HG03460 (cell line): ENCODE measurements around the gene ERN1.

Source experiments
- ATAC-seq: cut with Tn5 transposase; IDR thresholded peaks from one replicate; pipeline ENCODE4 v1.9.1; 2021; ENCODE audit not compliant: unreplicated experiment

ERN1 gene

DNA sequence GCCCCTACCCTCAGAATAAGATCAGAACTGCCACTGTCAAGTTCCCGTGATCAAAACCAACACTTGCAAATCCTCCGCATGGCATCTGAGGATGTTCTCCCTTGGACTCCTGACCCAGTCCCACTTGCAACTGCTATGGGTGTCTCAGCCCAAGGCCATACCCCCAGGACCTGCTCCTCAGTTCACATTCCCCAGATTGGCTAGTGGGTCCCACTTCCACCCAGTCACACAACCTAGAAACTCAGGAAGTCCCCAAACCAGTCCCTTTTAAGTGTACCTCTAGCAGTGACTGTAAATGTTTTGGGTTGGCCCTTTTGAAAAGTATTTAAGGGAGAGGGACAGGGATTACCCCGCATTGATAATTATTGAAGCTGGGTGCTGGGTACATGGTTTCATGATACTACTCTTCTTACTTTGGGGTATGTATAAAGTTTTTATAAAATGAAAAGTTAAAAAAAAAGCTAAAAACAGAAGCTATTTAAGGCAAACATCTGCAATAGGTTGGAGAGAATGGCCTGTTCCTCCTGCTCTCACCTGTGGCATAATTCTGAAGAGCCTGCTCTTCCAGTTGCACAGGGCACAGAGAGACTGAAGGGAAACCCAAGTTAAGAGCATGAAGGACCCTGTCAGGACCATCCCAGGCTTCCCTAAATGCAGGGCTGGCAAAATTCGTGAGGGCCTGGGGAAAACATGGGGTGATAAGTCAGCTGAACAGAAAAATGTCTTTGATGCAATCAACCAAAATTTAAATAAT lies 42.5 kb downstream of the ERN1 start:
- ATAC-seq: no peak

DNA sequence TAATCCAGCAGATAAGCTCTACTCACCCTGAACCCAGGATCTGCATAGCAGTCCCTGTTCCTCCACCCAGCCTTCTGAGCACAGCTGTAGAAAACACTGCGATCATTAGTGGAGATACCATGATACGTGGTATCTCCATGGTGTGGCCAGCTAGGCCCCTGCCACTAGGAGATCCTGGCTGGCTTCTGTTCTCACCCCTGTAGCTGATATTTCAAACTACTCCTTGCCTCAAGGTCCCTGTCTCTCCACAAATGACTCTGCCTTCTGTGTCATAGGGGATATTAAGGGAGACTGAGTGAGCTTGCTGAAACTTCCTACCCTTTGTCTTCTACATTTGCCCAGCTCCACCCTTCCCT lies 44.3 kb downstream of the ERN1 start:
- ATAC-seq: no peak

DNA sequence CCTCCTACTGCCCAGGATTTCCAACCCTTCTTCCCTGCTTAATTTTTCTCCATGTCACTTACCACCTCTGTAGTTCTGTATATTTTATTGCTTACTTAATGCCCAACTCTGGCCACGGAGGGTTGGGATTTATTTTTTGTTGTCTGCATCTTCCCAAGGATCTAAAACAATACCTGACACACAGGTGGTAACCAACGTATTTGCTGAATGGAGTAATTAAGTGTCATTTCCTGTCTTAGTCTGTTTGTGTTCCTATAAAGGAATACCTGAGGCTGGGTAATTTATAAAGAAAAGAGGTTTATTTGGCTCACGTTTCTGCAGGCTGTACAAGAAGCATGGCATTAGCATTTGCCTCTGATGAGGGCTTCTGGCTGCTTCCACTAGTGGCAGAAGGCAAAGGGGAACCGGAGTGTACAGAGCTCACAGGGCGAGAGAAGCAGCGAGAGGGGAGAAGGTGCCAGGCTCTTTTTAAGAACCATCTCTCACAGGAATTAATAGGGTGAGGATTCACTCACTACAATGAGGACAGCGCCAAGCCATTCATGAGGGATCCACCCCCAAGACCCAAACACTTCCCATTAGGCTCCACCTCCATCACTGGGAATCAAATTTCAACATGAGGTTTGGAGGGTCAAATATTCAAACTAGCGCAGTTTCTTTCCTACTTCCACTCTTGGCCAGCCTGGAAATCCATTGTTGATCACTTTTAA lies 44.8 kb downstream of the ERN1 start:
- ATAC-seq: no peak

DNA sequence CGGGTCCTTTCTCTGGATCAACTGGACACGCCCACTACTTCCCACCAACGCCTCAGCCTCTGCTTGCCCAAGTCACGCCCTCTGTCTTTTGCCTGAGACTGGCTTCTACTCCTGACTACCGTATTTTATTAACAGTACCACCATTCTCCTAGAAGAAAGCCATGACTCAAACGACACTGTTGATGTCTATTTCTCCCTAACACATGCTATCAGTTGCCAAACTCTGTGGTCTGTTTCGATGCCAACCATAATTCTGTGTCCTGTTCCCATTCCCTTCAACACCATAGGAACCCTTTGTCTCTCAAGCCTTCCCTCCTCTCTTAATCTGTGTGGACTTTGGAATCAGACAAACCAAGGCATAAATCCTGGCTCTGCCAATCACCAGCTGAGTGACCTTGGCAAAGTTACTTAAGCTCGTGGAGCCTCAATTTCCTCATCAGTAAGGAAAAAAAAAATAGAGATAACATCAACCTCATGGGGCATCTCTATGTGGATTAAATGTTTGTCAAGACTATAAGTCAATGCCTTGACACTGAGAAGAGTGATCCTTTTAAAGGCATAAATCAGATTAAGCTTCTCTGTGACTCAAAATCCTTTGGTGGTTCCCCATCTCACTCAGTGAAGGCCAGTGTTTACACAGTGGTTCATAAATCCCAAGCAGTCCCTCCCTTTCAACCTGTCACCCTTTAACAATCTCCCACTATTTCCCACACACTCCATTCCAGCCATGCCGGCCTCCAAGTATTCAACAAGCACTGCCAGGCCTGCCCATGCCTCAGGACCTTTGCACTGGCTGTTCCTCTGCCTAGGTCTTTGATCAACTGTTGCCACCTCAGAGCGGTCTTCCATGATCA lies 45.6 kb downstream of the ERN1 start:
- ATAC-seq: no peak

DNA sequence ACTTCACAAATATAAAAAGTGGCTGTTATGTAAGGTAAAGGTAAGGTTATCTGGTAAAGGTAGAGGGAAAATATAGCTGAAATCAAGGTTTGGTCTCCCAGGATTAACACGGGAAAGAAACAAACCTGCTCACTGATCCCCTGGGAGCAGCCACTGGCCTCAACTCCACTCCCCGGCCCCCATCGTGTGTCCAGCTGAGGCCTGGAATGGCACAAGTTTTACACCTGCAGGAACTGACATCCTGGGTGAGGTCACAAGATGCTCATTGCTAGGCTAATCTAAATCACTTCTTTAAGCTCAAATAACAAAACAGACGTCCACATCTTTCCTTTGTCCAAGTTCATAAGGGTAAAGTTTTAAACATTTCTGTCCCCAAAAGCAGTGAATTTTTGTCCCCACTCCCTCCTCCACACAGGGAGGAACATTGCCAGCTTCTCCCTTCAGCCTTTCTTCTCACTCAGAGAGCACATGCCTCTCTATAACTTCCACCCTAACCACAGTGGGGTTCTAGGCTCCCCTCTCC lies 46.3 kb downstream of the ERN1 start:
- no peak for ATAC-seq

DNA sequence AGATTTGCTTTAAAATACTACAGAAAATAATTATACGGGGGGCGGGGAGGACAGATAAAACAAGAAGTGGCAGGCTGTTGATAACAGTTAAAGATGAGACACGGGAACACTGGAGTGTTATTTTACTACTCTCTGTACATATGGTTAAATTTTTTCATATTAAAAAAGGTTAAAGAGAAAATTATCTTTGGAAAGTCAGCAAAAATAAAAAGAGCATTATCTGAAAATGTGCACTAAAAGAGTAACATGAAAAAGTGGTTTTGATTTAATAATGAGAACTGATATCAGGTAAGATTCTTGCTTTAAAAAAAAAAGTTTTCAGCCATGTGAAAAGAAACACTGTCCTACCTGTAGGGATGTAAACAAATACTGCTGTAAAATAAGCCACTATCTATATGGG lies 46.9 kb downstream of the ERN1 start:
- ATAC-seq: no peak

DNA sequence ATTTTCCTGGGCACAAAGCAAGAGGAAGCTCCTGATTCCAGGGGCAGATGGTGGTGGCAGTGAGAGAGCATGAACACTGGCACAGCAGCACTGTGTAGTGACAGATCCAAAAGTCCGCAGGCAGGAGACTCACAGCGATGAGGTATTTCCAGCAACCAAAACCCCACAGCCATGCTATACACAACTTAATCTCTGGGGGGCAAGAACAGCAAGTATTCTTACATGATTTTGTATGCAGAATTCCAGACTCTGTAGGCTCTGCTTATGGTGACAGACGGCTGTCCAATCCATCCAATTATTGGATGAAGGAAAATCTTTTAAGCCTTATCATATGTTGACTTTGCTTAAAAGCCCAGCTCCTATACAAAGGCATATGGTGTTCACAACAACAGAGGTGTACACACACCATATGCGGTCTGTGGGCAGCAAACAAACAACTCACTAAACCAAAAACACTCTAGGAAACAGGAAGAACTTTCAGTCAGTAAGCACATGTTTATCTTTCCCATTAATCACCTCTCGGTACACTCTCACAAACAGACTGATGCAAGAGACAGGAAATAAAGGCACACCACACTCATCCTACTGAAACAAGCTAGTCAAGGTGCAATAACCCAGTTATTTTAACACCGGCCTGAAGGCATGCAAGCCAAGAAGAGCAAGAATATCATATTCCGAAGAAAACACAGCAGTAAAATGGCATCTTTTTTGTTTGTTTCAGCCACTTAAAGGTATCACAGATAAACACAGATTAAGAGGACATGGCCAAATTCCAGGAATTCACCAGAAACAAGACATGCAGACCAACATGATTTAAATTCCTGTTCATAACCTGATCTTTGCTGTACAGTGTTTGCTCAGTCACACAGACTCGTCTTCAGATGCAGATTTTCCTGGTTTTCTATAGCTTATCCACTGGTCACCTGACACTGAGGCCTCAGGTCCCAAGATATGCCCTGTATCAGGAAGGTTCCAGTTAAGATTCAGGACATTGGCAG lies 47.8 kb downstream of the ERN1 start:
- peak; percentile 75 for ATAC-seq

DNA sequence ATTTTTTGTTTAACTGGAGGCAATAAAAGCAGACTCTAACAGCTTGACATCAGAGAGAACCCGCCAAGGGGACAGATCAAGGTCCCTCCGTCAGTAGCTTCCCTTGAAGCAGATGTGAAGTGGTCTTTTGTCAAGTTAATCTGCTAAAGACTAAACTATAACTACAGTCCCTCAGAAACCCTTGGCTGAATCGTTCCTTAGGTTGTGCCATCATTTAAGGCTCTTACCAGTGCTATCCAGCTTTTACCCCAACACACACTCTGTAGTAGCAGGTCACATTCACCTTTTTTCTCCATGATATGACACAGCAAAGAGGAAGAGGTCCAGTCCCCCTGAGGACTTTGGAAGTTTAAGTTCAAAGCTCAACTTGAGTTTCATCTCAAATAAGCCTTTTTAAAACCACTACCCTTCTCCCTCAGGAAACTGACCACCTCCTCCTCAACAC lies 49.7 kb downstream of the ERN1 start:
- ATAC-seq: no peak

DNA sequence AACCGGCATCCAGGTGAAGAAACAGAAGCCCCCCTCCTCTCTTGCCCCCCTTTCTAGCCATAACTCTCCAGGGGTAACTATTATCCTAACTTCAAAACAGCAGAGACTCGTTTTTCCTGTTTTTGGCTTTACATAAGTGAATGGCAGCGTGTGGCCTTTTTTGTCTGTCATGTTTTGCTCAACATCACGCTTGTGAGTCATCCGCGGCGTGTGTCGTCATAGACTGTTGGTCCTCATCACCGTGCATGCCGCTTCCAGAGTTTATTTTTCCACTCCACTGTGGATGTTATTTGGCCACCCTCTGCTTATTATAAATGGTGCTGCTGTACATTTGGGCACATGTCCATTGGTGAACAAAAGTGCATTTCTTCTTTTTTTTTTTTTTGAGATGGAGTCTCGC lies 52.6 kb downstream of the ERN1 start:
- ATAC-seq: no peak

DNA sequence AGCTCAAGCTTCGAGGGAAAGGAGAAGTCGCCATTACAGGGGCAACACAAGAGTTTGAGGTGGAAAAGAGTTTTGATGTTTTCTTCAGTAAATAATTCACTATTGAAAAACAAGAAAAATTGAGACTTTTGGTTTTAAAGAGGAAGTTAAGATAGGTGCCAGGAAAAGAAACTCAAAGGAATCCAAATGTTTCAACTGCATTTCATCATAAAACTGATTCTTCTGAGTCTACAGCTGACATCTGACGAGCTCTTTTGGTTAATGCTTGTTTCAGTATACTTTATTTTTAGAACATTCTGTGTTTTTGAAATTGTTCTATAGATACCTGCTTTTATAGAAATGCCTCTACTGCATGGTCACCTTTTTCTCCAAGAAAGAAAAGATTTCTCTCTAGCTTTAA lies 54.0 kb downstream of the ERN1 start:
- no peak for ATAC-seq

DNA sequence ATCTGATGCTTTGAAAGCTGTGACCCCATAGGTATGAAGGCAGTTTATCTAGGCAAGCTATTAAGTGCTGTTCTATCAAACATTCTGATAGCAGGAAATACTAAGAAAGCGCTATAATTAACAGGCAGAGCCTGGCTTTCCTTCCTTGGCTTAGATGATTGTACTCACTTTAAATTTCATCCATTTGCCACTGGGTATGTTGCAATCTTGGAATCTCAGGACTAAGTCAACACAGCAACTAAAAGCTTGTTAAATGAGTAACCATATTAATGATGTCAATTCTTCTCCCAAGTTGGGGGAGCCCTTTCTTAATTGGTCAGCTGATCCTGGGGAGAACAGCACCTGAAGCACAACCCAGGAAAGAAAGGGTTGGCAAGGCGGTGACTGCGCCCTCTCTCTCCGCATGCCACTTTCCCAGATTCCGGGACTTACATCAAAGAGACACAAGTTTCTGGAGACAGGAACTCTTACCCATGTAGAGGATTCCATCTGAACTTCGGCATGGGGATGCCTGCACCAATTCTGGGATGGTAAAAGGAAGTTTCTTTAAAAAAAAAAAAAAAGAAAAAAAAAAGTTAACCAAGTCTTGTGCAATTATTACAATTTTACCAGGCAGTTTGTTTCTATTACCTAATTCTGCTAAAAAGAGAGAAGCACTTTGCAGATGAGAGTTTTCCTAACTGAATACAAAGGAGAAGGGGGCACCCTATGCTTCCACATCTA lies 55.1 kb downstream of the ERN1 start:
- peak; percentile 19 for ATAC-seq

DNA sequence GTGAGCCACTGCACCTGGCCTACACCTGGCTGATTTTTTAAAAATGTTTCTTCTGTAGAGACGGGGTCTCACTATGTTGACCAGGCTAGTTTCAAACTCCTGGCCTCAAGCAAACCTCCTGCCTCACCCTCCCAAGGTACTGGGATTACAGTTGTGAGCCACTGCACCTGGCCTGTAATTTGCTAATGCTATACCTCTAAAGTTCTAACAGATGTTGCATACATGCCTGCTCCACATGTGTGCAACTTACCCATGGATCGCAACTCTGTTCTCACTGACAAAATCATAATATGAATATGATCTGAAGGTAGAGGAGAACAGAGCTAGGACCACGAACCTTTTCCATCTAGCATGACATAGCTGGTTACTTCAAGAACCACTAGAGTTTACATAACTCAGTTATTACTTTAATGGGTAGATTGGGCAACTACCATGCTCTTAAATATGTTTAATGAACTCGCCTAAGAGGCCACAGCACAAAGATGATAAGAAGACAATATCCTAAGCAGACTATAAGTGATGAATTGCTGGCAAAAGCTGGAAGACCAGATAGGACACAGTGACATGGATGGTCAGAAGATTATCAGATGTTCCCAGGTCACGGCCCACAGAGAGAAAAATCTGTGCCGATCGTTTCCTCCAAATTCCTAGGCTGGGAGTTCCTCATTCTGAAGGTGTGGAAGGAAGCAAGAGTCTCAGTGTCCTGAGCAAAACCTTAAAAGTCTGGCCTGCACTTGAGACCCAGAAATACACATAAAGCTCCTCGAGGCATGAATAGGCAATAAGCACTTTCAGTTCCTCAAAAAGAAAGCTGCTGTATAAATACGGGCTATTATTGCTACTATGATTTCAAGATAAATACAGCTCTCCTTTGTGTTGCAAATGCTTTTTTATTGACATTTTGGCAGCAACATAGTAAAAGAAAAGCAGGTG lies 55.9 kb downstream of the ERN1 start:
- peak; percentile 77 for ATAC-seq

DNA sequence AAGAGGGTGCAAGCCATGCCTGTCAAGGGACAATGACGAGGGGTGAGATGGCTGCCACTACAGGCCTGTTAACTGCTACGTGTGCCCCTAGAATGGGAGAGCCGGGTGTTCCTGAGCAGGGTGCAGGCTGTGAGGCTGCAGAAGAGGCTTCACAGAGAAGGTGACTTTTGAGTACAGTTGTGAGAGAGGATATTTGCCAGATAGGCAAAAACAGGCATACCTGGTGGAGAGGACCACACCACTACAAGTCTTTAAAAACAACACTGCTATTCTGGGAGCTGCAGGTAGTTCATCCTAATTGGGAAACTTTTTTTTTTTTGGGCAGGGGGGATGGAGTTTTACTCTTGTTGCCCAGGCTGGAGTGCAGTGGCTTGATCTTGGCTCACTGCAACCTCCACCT lies 58.8 kb downstream of the ERN1 start:
- ATAC-seq: no peak

DNA sequence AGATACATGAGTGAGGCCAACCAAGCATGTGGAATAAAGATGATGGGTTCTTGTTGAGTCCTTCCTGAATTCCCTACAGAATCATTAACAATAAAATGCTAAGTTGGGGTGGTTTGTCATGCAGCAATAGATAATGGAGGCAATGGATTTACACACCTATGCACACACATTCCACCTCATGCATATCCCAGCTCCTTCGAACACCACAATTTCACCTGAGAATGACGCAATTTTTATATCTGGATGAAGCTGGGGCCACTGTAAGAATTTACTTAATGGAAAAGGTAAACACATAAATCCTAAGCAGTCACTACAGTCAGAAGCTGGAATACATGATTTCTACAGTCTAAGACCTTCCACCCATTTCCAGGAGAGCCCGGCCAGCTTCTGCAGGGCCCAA lies 59.7 kb downstream of the ERN1 start:
- no peak for ATAC-seq

DNA sequence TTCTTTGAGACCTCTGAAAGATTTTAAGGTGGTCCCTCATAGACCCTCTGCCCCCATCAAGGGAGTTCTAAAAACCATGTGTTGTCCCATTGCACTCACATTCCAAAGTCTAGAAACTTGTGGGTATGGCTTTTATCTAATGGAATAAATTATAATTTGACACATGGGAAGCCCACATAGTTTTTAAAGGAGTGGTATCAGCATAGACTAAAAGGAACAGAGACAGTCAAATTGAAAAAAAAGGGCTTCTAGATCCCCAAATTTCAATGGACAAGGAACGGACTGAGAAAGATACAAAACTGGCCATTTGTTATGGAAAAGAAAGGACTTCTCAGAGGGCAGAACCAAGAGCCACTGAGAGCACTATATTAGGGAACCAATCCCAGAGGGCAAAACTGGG lies 60.8 kb downstream of the ERN1 start:
- ATAC-seq: no peak

DNA sequence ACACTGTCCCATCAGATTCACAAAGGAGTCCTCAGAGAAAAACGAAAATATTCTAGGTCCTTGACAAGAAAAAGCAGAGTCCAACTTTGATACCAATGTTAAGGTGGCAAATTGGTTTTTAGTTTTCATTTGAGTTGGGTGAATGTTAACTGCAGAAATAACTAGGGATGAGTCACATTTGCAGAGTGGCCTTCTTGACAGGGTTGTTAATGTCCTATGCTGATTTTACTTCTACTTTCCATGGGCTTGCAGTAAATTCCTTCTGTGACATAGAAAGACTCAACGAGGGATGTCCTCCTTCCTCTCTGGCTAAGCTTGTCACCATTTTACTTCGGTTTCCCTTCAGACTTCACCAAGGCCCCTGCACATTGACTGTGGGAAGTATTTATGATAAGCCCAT lies 62.3 kb downstream of the ERN1 start:
- ATAC-seq: no peak

DNA sequence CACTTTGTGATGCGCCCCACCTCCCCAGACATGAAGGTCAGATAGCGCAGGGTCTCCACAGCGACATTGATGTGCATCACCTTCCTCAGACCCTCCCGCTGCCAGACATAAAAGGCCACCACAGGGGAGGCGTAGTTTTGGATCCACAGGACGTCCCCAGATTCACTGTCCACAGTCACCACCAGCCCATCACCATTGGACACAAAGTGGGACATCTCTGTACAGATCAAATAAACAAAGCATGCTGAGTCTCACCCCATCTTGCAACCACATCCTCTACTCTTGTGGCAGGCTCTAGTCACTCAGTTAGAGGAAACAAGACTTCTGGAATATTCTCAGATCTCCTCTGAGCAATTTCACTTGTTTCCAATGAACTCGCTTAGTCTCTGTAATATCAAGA lies 63.2 kb downstream of the ERN1 start:
- ATAC-seq: no peak

DNA sequence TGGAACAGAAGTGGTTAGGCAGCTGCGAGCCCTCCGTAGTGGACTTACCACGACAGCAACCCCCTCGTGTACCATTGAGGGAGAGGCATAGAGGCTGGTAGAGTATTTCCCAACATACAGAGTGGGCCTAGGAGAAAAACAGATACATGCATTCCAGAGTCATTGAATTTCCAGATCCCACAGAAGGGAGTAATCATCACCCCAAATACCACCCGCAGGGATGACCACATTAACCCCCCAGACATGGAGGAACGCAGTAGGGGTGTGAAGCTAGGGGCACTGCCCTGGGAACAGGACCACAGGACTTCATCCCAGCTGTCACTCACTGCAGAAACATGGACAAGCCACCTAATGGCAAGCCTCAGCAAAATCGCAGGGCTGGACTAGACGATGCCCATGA lies 64.8 kb downstream of the ERN1 start:
- no peak for ATAC-seq

DNA sequence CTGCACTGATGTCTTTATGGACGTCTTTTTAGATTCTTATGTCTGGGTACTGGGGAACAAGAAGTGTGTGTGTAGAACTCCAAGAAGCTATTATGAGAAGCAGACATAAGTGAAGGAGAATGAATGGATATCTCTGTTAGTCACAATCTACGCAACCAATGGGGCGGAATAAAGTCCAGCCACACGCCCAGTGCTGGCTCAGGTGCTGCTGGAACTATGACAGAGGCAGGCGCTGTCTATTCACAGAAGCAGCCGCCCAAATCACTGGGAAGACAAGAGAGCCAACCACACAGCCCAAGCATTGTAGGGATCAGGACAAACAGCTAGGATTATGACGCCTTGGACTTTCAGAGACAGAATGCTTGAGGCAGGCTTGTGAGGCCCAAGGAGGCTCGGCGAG lies 65.6 kb downstream of the ERN1 start:
- ATAC-seq: no peak
